Measurements from ENCODE around the gene SUSD3. TPM values are rescaled to one million over a fixed set of nuclear protein-coding genes. Genes with fewer than 3 reads are reported as not detected.
A peak's percentile ranks its signal among the peaks of the same experiment; 100 is the strongest.

The SUSD3 gene
- total RNA-seq, 1 donor from 2014 or later: 9.1 TPM

DNA sequence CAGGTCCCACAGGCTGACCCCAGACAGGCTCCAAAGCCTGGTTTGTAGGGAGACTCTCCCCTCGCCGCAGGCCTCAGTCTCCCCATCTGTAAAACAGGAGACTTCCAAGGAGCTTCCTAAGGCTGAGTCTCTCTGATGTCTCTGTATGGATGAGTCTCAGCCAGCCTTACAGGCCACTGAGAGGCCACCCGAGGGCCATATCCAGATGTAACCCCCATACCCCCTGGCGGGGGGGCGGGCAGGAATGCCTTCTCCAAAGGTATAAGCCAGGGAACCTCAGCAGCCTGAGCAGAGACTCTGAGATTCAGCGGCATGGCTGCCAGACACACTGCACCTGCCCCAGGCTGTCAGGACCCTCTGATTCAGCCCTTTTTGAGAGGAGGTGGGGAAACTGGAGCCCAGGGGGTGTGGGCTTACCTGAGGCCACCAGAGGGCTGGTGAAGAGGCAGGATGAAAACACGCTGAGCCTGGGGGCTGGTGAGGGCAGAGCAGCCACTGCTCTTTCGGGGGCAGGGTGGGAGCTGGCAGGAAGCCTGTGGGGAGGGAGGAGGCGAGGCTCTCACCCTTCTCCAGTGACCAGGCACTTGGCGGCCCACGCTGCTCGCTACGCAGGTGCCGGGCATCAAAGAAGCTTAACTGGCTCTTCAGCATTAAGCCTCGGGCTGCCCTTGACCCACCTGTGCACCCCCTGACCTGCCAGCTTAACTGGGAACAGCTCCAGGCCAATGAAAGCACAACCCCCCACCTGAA is 5.5 kb upstream of the SUSD3 start:
- intact Hi-C loops (cut with micrococcal nuclease): no loop called here
- no peak for ATAC-seq (ENCODE audit: low read depth)
- DNase-seq: no peak
- no peaks in the 10 kb centered on the region for H3K36me3 Mint-ChIP-seq (ENCODE audit: low read depth)
- no peaks in the 10 kb centered on the region for H3K27me3 Mint-ChIP-seq
- ChIA-PET CTCF (no interaction called here), POLR2A (interaction anchor here (1.4 kb wide), 1 partner anchor 11 kb away, joined by 4 read pairs; no protein-coding TSS in a partner anchor)
- TF ChIP-seq, protein P1, sequence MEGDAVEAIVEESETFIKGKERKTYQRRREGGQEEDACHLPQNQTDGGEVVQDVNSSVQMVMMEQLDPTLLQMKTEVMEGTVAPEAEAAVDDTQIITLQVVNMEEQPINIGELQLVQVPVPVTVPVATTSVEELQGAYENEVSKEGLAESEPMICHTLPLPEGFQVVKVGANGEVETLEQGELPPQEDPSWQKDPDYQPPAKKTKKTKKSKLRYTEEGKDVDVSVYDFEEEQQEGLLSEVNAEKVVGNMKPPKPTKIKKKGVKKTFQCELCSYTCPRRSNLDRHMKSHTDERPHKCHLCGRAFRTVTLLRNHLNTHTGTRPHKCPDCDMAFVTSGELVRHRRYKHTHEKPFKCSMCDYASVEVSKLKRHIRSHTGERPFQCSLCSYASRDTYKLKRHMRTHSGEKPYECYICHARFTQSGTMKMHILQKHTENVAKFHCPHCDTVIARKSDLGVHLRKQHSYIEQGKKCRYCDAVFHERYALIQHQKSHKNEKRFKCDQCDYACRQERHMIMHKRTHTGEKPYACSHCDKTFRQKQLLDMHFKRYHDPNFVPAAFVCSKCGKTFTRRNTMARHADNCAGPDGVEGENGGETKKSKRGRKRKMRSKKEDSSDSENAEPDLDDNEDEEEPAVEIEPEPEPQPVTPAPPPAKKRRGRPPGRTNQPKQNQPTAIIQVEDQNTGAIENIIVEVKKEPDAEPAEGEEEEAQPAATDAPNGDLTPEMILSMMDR (IDR thresholded peaks at IDR 0.05): no peak
- H3K27ac Mint-ChIP-seq: no peak overlapping the region
- no peaks in the 10 kb centered on the region for H3K9me3 Mint-ChIP-seq
- no peak overlapping the region for H3K4me3 Mint-ChIP-seq
- H3K4me1 Mint-ChIP-seq: peaks cover 16% of the 10 kb centered on the region

DNA sequence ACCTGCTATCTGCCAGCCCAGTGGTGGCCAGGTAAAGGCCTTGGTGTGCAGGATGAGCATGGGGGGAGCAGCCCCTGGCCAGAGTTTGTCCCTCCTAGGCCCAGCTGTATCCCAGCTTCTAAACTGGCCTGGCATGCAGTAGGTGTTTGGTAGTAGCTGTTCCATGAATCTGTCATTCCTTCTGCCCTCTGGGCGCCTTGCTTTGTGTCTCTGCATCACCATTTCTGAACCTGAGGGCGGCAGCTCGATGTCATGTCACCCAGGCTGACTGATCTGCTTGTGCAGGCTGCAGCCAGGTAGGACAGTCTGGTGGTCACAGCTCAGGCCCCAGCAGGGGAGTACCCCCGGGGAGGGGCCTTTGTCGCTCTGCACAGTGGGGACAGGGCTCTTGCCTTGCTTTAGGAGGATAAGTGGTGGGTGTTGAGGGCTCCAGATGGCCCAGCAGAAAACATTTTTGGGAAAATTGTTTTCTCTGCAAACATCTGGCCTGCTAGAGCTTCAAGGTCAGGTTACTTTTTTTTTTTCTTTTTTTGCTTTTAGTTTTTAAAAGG is 4.6 kb upstream of the SUSD3 start:
- H3K36me3 Mint-ChIP-seq (ENCODE audit: low read depth): no peaks in the 10 kb centered on the region
- DNase-seq (no peak), ATAC-seq (ENCODE audit: low read depth) (no peak)
- intact Hi-C loops (cut with micrococcal nuclease): no loop called here
- H3K4me1 Mint-ChIP-seq: peaks cover 19% of the 10 kb centered on the region
- ChIA-PET CTCF (no interaction called here), POLR2A (interaction anchor here (0.7 to 1.4 kb wide), 2 partner anchors 10 to 39 kb away, joined by 4 to 5 read pairs; no protein-coding TSS in a partner anchor)
- TF ChIP-seq, protein P1 (IDR thresholded peaks at IDR 0.05): no peak
- no peak overlapping the region for H3K27ac Mint-ChIP-seq
- H3K9me3 Mint-ChIP-seq: no peaks in the 10 kb centered on the region
- no peaks in the 10 kb centered on the region for H3K27me3 Mint-ChIP-seq
- H3K4me3 Mint-ChIP-seq: no peak overlapping the region

DNA sequence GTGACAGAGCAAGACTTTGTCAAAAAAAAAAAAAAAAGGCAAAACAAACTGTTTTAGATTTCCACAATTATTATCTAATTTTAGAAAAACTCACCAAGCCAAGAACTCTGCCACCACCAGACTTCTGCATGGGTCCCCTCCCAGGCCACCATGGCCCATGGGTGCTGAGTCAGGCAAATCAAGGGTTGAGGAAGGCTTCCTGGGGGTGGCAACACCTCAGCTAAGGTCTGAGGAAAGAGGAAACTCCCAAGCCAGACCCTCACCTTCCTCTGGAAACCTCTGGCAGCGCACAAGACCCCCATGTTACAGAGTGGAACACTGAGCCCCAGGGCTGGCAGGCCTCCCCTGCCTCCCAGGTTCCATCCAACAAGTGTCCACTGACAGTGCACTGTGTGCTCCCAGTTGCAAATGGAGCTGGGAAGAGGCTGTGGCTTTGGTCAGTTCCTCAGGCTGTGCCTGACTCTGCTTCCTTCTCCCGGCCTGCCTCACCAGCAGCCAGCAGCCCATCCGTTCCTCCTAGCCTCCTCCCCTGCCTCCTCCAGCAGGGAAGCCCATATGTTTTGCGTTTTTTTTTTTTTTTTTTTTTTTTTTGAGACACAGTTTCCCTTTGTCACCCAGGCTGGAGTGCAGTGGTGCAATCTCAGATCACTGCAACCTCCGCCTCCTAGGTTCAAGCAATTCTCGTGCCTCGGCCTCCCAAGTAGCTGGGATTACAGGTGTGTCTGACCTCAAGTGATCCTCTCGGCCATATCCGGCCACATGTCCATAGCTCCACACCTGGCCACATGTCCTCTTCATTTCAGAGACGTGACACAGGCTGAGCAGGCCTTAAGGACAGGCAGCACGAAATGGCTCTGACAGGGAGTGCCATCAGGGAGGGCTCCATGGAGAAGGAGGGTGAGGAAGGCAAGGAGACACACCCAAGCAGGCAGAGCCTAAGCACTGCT is 3.5 kb upstream of the SUSD3 start:
- Mint-ChIP-seq H3K4me3 (no peak overlapping the region), H3K27ac (peak overlapping the region; percentile 60), H3K9me3 (no peaks in the 10 kb centered on the region), H3K4me1 (peaks cover 28% of the 10 kb centered on the region), H3K36me3 (ENCODE audit: low read depth) (no peaks in the 10 kb centered on the region), H3K27me3 (no peaks in the 10 kb centered on the region)
- ATAC-seq (ENCODE audit: low read depth) (no peak), DNase-seq (no peak)
- ChIA-PET CTCF (no interaction called here), POLR2A (interaction anchor here (0.7 to 0.9 kb wide), 3 partner anchors 17 to 38 kb away, joined by 3 to 5 read pairs (median 3); no protein-coding TSS in a partner anchor)
- TF ChIP-seq, protein P1 (IDR thresholded peaks at IDR 0.05): no peak
- intact Hi-C loops (cut with micrococcal nuclease): no loop called here

DNA sequence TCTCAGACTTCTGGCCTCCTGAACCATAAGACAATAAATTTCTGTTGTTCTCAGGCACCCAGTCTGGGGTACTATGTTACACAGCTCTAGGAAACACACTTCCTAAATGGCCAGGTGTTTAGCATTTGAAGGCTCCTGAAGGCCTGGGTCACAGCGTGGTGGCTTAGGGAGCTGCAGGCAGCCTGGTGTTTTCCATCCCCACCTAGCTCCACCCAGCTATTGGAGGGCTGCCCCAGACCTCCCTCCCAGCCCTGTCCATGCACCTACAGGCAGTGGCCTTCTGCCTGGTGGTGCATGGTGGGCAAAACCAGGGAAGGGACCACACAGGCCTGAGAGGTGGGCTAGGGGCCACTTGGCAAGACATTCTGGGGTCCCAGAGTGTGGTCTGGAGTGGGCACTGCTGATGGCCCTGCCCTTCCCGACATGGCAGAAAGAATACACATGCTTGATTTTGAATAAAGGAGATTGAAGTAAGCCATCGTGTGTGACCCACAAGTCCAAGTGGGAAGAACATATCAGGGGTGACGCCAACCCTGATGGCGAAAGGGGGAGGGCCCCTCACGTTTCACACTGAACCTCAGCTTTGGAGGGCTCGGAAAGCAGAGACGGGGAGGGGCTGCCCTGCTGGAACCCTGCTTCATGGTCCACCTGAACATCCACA is 1.3 kb upstream of the SUSD3 start:
- intact Hi-C loops (cut with micrococcal nuclease): no loop called here
- POLR2A ChIA-PET: interaction anchor here (5.1 kb wide), 1 partner anchor 39 kb away, joined by 41 read pairs; the partner anchor contains the start of gene CARD19
- peaks cover 50% of the 10 kb centered on the region for H3K4me1 Mint-ChIP-seq
- no peaks in the 10 kb centered on the region for H3K9me3 Mint-ChIP-seq
- DNase-seq (no peak), ATAC-seq (ENCODE audit: low read depth) (no peak)
- CTCF ChIA-PET: interaction anchor here (1.1 kb wide), 1 partner anchor 54 kb away, joined by 3 read pairs; no protein-coding TSS in a partner anchor
- H3K4me3 Mint-ChIP-seq: peak overlapping the region; percentile 56
- H3K36me3 Mint-ChIP-seq (ENCODE audit: low read depth): no peaks in the 10 kb centered on the region
- H3K27me3 Mint-ChIP-seq: no peaks in the 10 kb centered on the region
- TF ChIP-seq, protein P1 (IDR thresholded peaks at IDR 0.05): no peak
- peak overlapping the region; percentile 88 for H3K27ac Mint-ChIP-seq

All from activated B cell treated with CpG ODN at 0.5 μM for 24 hours (primary cell).